HG03521 (cell line): ENCODE measurements around the gene C4orf51.

ENCODE experiments used
- ATAC-seq: cut with Tn5 transposase; IDR thresholded peaks from one replicate; pipeline ENCODE4 v1.9.1; 2021; ENCODE audit warnings: mild to moderate bottlenecking, moderate library complexity; ENCODE audit not compliant: unreplicated experiment

C4orf51 gene

GRCh38 chr4:145709336-145709735 lies 29.4 kb downstream of the C4orf51 start:
- ATAC-seq: no peak

DNA sequence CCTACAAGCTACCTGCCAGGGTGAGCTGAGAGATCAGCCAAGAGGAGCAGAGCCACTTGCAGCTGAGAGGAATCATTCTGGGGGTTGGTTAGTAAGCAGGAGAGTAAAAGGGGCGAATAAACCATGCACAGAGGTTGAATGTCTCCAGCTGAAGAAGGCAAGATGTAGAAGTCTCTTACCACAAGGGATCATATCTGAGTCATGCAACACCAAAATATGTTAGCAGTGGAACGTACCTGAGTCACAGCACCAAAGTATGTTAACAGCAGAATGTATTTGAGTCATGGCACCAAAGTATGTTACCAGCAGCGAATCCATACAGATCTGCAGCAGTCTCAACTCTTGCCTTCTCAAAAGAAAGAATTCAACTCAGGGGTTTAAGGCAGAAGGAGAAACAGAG lies 29.9 kb downstream of the C4orf51 start:
- ATAC-seq: no peak

DNA sequence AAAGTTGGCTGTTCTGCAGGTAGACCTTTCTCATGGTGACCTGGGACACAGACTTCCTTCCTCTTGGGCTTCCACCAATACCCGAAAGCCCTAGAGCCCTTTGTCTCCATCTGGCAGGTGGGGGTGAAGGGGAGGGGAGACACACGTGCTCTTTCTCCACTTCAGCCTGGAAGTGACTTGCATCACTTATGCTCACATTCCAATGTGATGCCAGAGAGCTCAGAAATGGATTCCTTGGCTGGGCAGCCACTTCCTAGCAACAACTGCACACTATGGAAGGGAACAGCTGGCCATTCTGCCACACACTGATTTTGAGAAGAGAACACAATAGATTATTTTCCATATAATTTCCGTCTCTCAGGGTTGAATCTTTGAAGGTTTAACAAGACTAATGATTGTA lies 36.3 kb downstream of the C4orf51 start:
- ATAC-seq: no peak

DNA sequence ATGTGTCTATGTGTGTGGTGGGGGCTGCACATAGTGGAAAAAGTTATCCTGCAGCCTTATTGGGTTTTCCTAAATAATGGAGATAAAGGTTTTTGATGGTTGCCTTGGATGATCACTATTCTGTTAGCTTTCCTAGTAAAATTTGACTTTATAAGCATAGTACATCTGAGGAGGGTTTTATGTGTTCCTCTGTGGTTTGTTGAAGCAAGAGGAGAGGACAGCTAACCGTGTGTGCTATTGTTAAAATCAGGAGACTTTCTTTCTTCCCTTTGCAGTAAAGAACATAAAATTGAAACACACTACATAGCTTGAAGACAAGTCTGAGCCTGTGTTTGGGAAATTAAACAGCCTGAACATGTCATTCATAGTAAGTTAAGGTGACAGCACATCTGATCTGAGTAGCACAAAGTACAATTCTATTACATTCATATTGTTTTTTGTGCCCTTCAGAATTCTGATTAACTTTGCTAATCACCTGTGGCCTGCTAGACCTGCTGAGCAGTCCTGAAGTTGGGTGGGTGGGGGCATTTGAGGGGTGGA lies 36.8 kb downstream of the C4orf51 start:
- no peak for ATAC-seq

GRCh38 chr4:145719752-145720624 lies 40.0 kb downstream of the C4orf51 start:
- no peak for ATAC-seq

GRCh38 chr4:145720656-145721055 lies 40.7 kb downstream of the C4orf51 start:
- ATAC-seq: no peak

GRCh38 chr4:145722561-145722960 lies 42.6 kb downstream of the C4orf51 start:
- ATAC-seq: no peak

DNA sequence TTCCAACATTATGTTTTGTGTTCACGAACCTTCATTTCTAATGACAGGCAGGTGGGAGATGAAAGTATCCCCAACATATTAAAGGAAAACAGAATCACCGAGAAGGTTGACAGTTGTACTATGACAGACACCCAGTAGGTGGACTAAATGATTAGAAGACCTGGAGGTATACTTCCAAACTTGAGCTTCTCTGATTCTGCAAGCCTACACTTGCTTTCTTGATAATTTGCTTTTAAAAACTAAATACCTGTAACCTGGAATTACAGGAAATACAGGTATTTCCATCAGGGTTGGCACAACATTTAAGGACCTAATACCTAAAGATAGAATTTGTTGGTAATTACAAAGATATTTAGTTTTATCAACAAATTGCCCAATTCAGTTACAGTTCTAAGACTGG lies 43.4 kb downstream of the C4orf51 start:
- no peak for ATAC-seq

DNA sequence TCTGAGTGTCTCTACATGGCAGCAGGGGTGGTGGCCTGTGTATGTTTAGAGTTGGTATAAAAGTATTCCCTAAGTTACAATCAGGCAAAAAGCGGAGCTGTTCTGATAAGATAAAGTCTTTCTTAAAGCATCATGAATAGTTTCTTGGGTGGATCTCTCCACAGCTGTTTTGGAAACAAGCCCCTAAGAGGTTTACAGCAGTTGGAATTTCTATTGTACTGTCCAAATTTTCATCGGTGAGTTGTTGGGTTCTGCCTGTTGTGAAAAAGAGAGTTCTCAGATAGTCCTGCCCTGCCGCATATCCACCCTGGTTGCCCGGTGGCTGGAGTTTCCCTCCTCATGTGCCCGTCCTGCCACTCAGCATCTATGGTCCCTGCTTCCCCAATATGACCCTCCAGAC lies 50.1 kb downstream of the C4orf51 start:
- no peak for ATAC-seq

GRCh38 chr4:145731028-145731427 lies 51.1 kb downstream of the C4orf51 start:
- ATAC-seq: no peak

DNA sequence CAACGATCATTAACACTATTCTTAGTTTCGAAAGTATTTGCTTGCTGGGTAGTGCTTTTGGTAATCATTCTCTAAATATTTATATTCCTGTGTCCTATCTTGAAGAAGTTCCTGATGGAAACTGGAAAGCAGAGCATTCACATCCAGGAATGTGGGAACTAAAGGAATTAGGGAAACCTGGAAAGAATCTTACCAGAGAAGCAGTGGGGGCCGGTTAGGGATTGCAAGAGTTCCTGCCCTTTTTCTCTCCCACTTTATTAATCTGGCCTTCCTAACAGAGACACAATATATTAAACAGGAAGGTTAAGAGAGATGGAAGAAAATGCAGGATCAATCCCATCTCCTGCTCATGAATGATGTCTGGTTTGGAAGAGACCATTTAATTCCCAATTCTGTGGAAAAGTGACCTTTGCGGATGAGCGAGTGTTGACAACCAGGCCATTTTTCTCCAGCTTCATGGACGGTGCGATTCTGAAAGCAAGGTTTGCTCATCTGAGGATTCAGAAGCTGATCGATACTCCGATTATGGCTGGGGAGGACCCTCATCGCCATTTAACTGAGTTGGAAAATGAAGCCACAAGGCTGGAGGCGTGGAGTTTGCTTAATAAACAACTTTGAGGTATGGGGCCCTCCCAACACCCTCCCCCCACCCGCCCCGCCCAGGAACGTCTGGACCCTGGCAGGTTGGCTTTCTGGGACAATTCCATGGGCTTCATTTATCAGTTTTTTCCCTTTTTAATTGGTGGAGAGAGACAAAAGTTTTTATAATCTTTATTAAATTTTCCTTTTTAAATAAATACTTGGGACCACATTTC lies 52.3 kb downstream of the C4orf51 start:
- no peak for ATAC-seq

DNA sequence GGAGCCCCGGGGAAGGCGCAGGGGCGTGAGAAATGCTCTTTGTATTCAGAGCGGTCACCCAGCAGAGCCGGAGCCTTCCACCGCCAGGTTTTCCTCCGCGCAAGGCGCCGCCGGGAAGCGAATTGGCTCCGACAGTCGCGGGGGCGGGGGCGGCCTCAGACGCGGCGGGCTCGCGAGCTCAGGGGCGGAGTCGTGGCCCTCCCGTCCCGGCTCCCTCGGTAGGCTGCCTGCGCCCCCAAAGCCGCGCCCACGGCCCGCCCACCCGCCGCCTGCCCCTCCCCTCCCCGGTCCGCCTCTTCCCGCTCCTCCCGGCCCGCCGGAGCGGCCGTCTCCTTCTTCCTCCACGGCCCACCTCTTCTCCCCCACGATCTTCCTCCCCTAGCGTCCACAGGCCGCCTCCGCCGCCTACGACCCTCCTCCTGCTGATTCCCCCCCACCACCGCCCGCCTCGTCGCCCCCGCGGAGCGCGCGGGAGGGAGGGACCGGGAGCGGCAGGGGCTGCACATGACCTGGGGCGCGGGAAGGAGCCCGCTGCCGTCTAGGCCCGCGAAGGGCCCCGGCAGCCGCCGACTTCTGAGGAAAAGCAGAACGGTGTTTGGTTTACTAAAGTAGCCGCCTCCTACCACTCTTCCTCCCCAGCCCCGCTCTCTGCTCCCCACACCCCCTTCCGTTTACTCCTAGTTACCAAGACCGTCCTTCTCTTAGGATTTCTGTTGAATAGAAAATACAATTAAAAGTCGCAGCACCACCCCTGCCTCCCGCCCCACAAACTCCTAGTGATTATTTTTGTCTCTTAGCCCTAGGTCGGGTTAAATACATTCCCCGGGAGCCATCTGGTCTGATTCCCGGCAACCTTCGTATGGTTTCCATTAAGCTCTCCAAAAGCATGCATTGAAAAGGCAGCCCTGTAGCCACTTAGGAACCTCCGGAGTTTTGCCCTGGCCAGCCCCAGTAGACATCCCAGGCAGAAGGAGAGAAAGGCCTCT lies 53.2 kb downstream of the C4orf51 start:
- peak; percentile 86 for ATAC-seq

DNA sequence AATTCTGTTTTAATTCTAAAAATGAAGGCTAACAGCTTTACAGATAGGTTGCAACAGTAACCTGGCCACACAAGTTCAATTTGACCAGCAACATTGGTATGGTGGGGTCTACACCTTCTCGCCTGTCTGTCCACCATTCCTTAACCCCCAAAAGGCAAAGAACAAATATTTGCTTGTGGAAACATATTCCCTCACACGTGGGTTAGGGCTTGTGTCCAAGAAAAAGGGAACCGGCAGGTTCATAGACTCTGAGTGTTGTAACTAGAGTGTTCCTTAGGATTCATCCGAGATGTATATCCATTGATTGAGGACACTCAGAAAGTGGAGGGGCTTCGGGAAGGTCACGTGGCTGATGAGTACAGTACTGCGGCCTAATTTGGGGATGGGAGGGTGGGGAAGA lies 54.1 kb downstream of the C4orf51 start:
- ATAC-seq: no peak

DNA sequence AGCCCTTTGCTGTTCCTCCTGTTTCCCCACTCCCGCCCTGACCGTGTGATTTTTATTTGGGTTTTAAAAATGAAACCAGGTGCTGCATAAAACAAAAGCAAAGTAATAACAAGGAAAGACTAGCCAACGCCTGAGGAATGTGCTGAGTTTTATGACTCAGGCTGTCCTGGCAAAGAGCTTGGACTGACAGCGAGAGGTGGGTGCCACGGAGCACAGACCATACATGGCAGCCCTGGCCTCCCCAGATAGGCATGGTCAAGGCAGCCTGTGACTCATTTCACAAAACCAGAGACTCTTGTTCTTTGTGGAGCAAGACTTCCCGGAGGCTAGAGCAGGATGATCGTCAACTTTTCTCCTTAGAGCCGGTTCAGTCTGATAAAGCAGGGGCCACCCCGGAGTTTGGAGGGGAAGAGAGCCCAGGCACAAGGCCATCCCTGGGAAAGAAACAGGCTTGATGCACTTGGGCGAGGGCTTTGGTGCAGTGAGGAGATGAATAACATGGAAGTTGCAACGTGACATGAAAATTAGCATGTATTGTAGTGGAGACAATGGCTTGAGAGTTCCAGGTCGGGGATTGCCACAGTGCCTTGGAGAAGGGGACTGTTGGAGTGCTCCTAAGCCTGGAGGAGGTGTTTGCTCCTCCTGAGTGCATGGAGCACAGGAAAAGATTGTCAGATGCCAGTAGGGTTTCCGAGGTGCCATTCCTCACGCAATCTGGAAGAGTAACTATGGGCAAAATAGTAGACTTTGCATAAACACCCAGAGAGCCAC lies 54.8 kb downstream of the C4orf51 start:
- no peak for ATAC-seq

DNA sequence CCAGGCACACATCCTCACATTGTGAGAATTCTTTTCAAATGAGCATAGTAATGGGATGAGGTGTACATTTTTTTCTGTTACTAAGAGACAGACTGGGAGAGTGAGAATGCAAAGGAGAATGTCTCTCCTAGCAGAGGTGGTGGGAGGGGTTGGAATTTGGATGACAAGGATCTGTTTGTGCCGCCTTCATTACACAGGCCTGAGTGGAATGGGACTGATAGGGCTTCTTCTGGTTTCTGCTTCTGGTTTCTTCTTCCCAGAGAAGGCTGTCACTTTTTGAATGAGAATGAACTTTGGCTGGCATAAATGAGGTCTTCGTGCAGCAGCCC lies 55.4 kb downstream of the C4orf51 start:
- ATAC-seq: no peak

DNA sequence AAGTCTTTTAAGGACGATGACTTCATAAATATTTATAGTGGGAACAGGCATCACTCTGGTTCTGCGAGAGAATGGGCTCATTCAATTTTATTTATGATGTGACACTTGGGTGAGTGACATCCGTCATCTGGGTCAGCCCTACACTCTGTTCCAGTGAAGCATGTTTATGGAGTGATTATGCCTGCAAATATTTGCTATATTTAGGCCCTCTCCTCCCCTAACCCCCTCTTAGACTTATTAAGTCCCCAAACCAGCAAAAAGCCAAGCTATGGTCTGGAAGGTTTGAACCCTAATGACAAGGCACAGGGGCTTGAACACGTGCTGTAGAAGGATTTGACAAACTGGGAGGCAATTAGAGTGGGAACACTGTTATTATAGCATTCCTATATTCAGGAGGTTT lies 55.9 kb downstream of the C4orf51 start:
- ATAC-seq: no peak

DNA sequence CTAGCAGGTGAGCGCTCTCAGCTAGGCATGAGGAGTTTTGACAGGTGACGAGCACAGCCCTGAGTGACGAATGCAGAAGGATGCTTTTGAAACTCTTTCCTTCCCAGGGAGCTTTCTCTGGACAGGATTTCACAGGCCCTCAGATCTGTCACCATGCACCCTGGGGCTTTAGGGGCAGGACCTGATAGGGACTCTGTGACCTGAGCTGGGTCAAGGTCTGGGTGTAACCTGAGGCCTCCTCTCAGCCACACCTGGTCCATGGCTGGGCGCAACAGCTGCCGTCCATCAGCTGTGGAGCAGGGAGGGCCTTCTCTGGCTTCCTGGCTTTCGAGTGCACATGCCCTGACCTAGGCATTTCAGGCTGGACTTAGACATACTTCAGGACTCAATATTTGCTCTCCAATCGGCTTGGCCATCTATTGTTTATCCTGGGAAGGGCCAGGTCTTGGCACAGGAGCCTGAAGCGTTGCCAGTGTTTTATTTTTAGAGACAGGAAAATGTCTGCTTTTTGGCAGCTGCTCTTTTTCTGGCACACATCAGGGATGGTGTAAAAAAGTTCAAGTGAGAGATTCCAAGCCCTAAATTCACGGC lies 56.4 kb downstream of the C4orf51 start:
- ATAC-seq: no peak

DNA sequence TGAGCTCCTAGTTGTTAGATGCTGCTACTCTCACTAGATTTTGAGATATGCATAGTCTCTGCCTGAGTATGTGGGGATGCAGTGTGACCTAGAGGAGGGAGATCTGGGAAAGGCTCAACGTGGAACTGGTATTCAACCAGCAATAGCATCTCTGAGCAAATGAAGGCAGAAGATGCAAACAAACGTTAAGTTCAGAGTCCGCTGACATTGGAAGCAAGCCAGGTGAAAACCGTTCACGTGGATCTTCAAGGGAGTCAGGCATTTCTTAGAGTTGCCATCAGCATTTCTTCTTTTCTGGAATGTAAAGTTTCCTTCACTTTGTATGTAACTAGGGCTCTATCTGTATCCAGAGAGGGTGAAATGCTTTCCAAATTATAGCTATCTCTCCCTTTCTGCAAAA lies 59.9 kb downstream of the C4orf51 start:
- ATAC-seq: no peak

DNA sequence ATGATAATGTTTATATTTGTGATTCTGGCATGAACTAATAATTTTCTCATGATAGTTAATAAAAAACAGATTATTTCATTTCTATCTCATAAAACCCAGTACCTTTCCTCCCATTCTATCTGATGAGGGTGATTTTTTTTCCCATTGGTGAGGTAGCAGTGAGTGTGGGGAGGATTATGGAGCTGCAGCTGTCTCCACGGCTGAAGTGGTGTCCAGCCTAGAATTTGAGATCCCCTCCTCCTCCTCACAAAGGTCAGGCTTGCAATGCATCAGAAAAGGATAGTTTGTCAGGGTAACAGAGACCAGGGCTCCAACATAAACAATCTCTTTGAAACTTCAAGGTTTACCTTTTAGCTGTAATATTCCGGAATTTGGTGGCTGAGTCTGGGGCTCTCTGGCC lies 60.9 kb downstream of the C4orf51 start:
- no peak for ATAC-seq

- no peak for ATAC-seq
These were observed 63.7 kb downstream of the C4orf51 start for GRCh38 chr4:145743641-145744040.
